Breast epithelium (tissue), 3 donors: ENCODE results near the gene KCNH1.

Source experiments
- CTCF ChIP-seq, 3 donors: fragments of 450-650 bp; IDR thresholded peaks; one replicate each; pipeline ENCODE4 v1.5.1; 2016 to 2017; ENCODE audit warnings: antibody characterized with exemption in 3 of 3, mild to moderate bottlenecking in 3 of 3, moderate library complexity in 3 of 3
- POLR2A ChIP-seq: fragments of 450-650 bp; IDR thresholded peaks from one replicate; pipeline ENCODE4 v1.6.1; 2016; ENCODE audit warnings: antibody characterized with exemption, mild to moderate bottlenecking, moderate library complexity
- POLR2AphosphoS5 ChIP-seq, 3 donors: sonication (generic); formaldehyde crosslinking; IDR thresholded peaks; one replicate each; pipeline ENCODE4 v1.6.1; 2017; ENCODE audit warnings: antibody characterized with exemption in 3 of 3

- TF ChIP-seq POLR2A (no peak), CTCF (IDR thresholded peaks at IDR 0.05) (no peak), POLR2AphosphoS5 (IDR thresholded peaks at IDR 0.05) (no peak)
These were observed 141.1 kb downstream of the KCNH1 start for GRCh38 chr1:210992837-210993236.
